DMS79 (cell line): Measurements from ENCODE around the gene GUCA1A.
"Not testable (repeated sequence)": the region's sequence is repeated elsewhere in the genome, so short reads cannot be mapped to it uniquely, and the experiment has no call there.

ENCODE experiments used
- DNase-seq: peaks from one replicate; lab custom pipeline; 2025; lab: John Stamatoyannopoulos, UW

GUCA1A gene

GRCh38 chr6:42210551-42210950 is 37.4 kb downstream of the GUCA1A start:
- DNase-seq: no peak

GRCh38 chr6:42211726-42212125 is 38.6 kb downstream of the GUCA1A start:
- DNase-seq: no peak

- DNase-seq: no peak
Observed at GRCh38 chr6:42212442-42212841, 39.3 kb downstream of the GUCA1A start.

GRCh38 chr6:42216495-42216894 is 43.3 kb downstream of the GUCA1A start:
- DNase-seq: not testable (repeated sequence)

GRCh38 chr6:42217157-42217518 is 44.0 kb downstream of the GUCA1A start:
- no peak for DNase-seq

GRCh38 chr6:42217519-42218367 is 44.6 kb downstream of the GUCA1A start, which contains the start of gene MRPS10:
MRPS10 (minus strand) TSS chr6:42217861; CDS start chr6:42217849, 12 bp downstream.
- DNase-seq: peak; percentile 93

- DNase-seq: no peak
Observed at GRCh38 chr6:42220807-42221206, 47.6 kb downstream of the GUCA1A start.

- no peak for DNase-seq
Observed at GRCh38 chr6:42221546-42221945, 48.4 kb downstream of the GUCA1A start.

- DNase-seq: no peak
Observed at GRCh38 chr6:42222448-42222847, 49.3 kb downstream of the GUCA1A start.

GRCh38 chr6:42224222-42225028 is 51.3 kb downstream of the GUCA1A start:
- no peak for DNase-seq

GRCh38 chr6:42225029-42225339 is 51.8 kb downstream of the GUCA1A start:
- no peak for DNase-seq

GRCh38 chr6:42225419-42225818 is 52.3 kb downstream of the GUCA1A start:
- DNase-seq: no peak

- no peak for DNase-seq
Observed at GRCh38 chr6:42226161-42226611, 53.0 kb downstream of the GUCA1A start.

GRCh38 chr6:42226645-42227143 is 53.5 kb downstream of the GUCA1A start:
- DNase-seq: no peak

GRCh38 chr6:42227173-42227850 is 54.1 kb downstream of the GUCA1A start:
- no peak for DNase-seq

- DNase-seq: no peak
Observed at GRCh38 chr6:42228305-42228704, 55.1 kb downstream of the GUCA1A start.
